ENCODE results near the gene HHLA2.

HHLA2 gene

GRCh38 chr3:108408883-108409799 is 112.8 kb downstream of the HHLA2 start:
- TF ChIP-seq GATA2 (IDR thresholded peaks at IDR 0.05; ENCODE audit: low read depth, low read length) (no peak), GATA3 (IDR thresholded peaks at IDR 0.05; ENCODE audit: low read depth, low read length) (no peak)

DNA sequence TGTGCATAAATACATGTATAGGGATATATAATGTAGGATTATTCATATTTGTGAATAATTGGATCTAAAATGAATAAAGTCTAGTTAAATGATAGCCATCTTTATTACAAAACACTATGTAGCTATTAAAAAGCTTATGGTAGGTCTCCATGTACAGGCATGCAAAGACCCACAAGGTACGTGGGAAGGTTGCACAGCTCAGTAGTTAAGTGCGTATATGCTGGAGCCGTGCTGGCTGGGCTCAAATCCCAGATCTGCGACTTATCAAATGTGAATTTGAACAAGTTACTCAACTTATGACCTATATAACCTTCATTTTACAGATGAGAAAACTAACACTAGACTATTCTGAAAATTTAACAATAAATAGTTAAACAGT is 113.4 kb downstream of the HHLA2 start:
- TF ChIP-seq GATA2 (IDR thresholded peaks at IDR 0.05; ENCODE audit: low read depth, low read length) (no peak), GATA3 (IDR thresholded peaks at IDR 0.05; ENCODE audit: low read depth, low read length) (no peak)

GRCh38 chr3:108410531-108410984 is 114.2 kb downstream of the HHLA2 start:
- TF ChIP-seq GATA3 (IDR thresholded peaks at IDR 0.05; ENCODE audit: low read depth, low read length) (no peak), GATA2 (IDR thresholded peaks at IDR 0.05; ENCODE audit: low read depth, low read length) (no peak)

GRCh38 chr3:108412121-108412750 is 115.9 kb downstream of the HHLA2 start:
- TF ChIP-seq GATA3 (IDR thresholded peaks at IDR 0.05; ENCODE audit: low read depth, low read length) (no peak), GATA2 (IDR thresholded peaks at IDR 0.05; ENCODE audit: low read depth, low read length) (no peak)

DNA sequence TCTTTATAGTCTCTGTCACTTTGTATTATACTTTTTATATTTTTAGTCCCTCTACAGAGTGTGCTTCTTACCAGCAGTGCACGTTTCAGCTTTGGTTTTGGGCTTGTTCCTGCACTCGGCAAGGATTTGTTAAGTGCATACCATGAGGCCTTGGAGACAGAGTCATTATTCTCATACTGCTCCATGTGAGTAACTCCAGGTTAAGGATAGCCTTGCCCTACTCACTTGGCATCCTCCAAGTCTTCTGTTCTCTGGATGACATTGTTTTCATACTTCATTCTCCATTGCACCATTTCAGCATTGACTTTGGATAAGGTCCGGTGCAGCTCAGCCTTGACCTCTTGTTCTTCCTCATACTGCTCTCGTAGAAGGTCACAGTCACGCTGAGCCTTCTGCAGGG is 117.7 kb downstream of the HHLA2 start:
- TF ChIP-seq GATA3 (IDR thresholded peaks at IDR 0.05; ENCODE audit: low read depth, low read length) (no peak), GATA2 (IDR thresholded peaks at IDR 0.05; ENCODE audit: low read depth, low read length) (no peak)

DNA sequence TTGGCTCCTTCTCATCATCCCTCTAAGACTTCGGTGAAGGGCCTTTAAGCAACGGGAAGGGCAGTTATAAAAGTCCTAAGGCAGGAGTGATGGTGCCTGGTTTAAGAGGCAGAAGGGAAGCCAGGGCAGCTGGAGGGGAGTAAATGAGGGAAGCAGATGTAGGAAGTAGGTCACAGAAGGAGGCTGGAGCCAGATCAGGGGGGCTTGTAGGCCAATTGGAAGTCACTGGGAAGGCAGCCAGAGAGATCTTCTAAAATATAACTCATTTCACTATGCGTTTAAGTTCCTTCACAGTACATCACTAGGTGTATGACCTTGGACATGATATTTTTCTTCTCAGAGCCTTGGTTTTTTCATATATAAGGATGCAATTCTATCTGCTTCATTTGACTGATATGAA is 119.3 kb downstream of the HHLA2 start:
- no peak for TF ChIP-seq GATA3 (IDR thresholded peaks at IDR 0.05; ENCODE audit: low read depth, low read length)
- TF ChIP-seq GATA2 (IDR thresholded peaks at IDR 0.05; ENCODE audit: low read depth, low read length) = no peak

DNA sequence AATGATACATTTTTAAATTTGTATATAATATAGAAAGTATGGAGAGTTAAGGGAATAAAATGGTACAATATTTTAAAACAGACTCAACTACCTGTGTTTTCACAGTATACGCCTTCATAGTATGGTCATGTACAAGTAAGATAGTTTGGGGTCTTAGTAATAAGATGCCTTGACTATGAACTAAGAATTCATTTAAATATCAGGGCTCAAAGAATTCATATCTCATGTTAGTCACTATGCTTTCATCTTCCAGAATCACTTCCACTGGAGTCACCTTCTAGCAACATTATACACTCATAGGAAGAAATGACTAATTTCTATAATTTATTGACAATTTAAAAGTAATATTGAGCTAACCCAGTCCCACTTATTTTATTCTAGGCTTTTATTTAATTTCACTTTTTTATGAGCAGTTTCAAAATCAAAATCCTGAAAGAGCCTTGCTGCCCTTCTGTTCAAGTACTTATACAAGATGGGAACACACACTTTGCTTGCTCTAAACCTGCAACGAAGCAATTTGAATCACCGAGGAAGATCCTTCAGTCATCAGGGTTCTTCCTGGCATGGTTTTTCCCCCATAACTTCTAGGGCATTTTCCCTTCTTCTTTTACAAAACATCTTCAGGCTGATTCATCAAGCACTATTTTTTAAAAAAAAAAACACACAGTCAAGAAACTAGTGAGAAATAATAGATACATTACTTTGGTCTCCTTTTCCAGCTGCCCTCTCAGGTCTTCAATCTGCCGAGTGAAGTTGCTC is 119.9 kb downstream of the HHLA2 start:
- TF ChIP-seq GATA2 (IDR thresholded peaks at IDR 0.05; ENCODE audit: low read depth, low read length) = no peak
- TF ChIP-seq GATA3 (IDR thresholded peaks at IDR 0.05; ENCODE audit: low read depth, low read length) = no peak

DNA sequence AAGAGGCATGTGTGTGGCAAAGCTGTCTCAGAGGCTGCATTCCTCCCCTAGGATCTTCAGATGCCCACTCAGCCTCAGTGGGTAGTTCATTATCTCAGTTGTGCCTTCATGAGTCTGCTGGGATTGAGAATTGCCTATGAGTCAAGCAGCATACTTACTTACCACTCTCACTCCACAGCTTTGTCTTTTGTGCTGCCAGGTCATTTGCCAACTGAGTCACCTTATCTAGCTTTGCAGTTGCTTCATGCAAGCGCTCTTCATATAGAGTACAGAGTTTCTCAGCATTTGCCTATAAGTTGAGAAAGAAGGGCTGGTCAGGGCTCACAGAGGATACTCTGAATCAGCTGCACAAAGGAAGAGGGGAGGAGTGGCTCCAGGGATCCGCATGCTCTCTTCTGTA is 124.6 kb downstream of the HHLA2 start:
- no peak for TF ChIP-seq GATA2 (IDR thresholded peaks at IDR 0.05; ENCODE audit: low read depth, low read length)
- TF ChIP-seq GATA3 (IDR thresholded peaks at IDR 0.05; ENCODE audit: low read depth, low read length) = no peak

All from SH-SY5Y (cell line).